RPMI7951 (cell line): ENCODE measurements around the gene GRIPAP1. TPM values are rescaled to one million over a fixed set of nuclear protein-coding genes. Genes with fewer than 3 reads are reported as not detected.
"Not testable (repeated sequence)": the region's sequence is repeated elsewhere in the genome, so short reads cannot be mapped to it uniquely, and the experiment has no call there.

Source experiments
- DNase-seq: peaks from one replicate; pipeline ENCODE4 v3.0.0-alpha.2; 2012; ENCODE audit warnings: low read depth
- total RNA-seq: library from RNA; depleted of rRNA; stranded (reverse); fragments of >200 nt; shearing (Covaris generic); gene quantifications from 2 replicates; pipeline ENCODE4 v1.2.3, GENCODE V29; 2014

Gene GRIPAP1
- total RNA-seq, 1 experiment from 2014 or later, result 17.7 TPM

GRCh38 chrX:48997865-48998264, 4.2 kb downstream of the GRIPAP1 start:
- no peak for DNase-seq

GRCh38 chrX:48997455-48997854, 4.6 kb downstream of the GRIPAP1 start:
- no peak for DNase-seq

GRCh38 chrX:48996969-48997368, 5.1 kb downstream of the GRIPAP1 start:
- no peak for DNase-seq

GRCh38 chrX:48992341-48992740, 9.7 kb downstream of the GRIPAP1 start:
- DNase-seq, result no peak

- no peak for DNase-seq
Measured at GRCh38 chrX:48989483-48989882, 12.6 kb downstream of the GRIPAP1 start.

- DNase-seq, result no peak
Measured at GRCh38 chrX:48983896-48984295, 18.2 kb downstream of the GRIPAP1 start.

GRCh38 chrX:48983081-48983480, 19.0 kb downstream of the GRIPAP1 start:
- DNase-seq, result no peak

- DNase-seq, result no peak
Measured at GRCh38 chrX:48981178-48981577, 20.9 kb downstream of the GRIPAP1 start.

- not testable (repeated sequence) for DNase-seq
Measured at GRCh38 chrX:48980341-48980740, 21.7 kb downstream of the GRIPAP1 start.

GRCh38 chrX:48978226-48978625, 23.8 kb downstream of the GRIPAP1 start:
- no peak for DNase-seq

GRCh38 chrX:48976086-48976485, 26.0 kb downstream of the GRIPAP1 start:
- DNase-seq, result no peak

- no peak for DNase-seq
Measured at GRCh38 chrX:48975541-48975940, 26.5 kb downstream of the GRIPAP1 start.

- DNase-seq, result no peak
Measured at GRCh38 chrX:48975041-48975440, 27.0 kb downstream of the GRIPAP1 start.

- no peak for DNase-seq
Measured at GRCh38 chrX:48974574-48974973, 27.5 kb downstream of the GRIPAP1 start.

GRCh38 chrX:48974033-48974432, 28.0 kb downstream of the GRIPAP1 start:
- no peak for DNase-seq

- DNase-seq, result peak; percentile 57
Measured at GRCh38 chrX:48972220-48973164, 29.6 kb downstream of the GRIPAP1 start.

- peak; percentile 77 for DNase-seq
Measured at GRCh38 chrX:48971249-48972219, 30.5 kb downstream of the GRIPAP1 start, which contains the start of gene KCND1. Gene KCND1, minus strand, starts transcription at chrX:48971844. Its CDS starts 1,573 bp downstream, at chrX:48970271.

- DNase-seq, result no peak
Measured at GRCh38 chrX:48969471-48969870, 32.6 kb downstream of the GRIPAP1 start.

GRCh38 chrX:48968377-48968776, 33.7 kb downstream of the GRIPAP1 start:
- DNase-seq, result no peak

GRCh38 chrX:48966796-48967579, 35.1 kb downstream of the GRIPAP1 start:
- DNase-seq, result peak; percentile 53

- DNase-seq, result no peak
Measured at GRCh38 chrX:48965959-48966358, 36.1 kb downstream of the GRIPAP1 start.
